Trophoblast cell (in vitro differentiated cells and primary cell): ENCODE results near the gene RNF130.
"Not testable (repeated sequence)": the region's sequence is repeated elsewhere in the genome, so short reads cannot be mapped to it uniquely, and the experiment has no call there.

Source experiments
- DNase-seq, 2 donors: peaks; one replicate each; pipeline ENCODE4 v3.0.0-alpha.2; 2016
- H2AFZ ChIP-seq: 2 replicates; pipeline ENCODE4 v1.6.1; 2013; ENCODE audit warnings: low read length, moderate library complexity, mild to moderate bottlenecking; ENCODE audit not compliant: insufficient read depth, poor library complexity
- H2AK5ac ChIP-seq: 2 replicates; pipeline ENCODE4 v1.6.1; 2013; ENCODE audit warnings: mild to moderate bottlenecking, low read length
- H2BK120ac ChIP-seq: 2 replicates; pipeline ENCODE4 v1.6.1; 2013; ENCODE audit warnings: low read length, mild to moderate bottlenecking, moderate library complexity; ENCODE audit not compliant: insufficient read depth, poor library complexity
- H2BK12ac ChIP-seq: 2 replicates; pipeline ENCODE4 v1.6.1; 2013; ENCODE audit warnings: mild to moderate bottlenecking, low read length, moderate library complexity
- H2BK5ac ChIP-seq: 2 replicates; pipeline ENCODE4 v1.6.1; 2013; ENCODE audit warnings: low read length, low read depth, moderate library complexity, mild to moderate bottlenecking; ENCODE audit not compliant: poor library complexity
- H3K14ac ChIP-seq: 2 replicates; pipeline ENCODE4 v1.6.1; 2013; ENCODE audit warnings: mild to moderate bottlenecking, low read length
- H3K18ac ChIP-seq: 2 replicates; pipeline ENCODE4 v1.6.1; 2013; ENCODE audit warnings: mild to moderate bottlenecking, low read length
- H3K23ac ChIP-seq: 2 replicates; pipeline ENCODE4 v1.6.1; 2013; ENCODE audit warnings: low read length
- H3K27ac ChIP-seq: 2 replicates; pipeline ENCODE4 v1.5.1; 2013; ENCODE audit warnings: low read depth, mild to moderate bottlenecking, inconsistent platforms, low read length, moderate library complexity
- H3K27me3 ChIP-seq: 2 replicates; pipeline ENCODE4 v1.6.1; 2013; ENCODE audit warnings: inconsistent platforms, mild to moderate bottlenecking, low read length, moderate library complexity; ENCODE audit not compliant: insufficient read depth
- H3K36me3 ChIP-seq, 2 experiments: 1 replicate in 1 of 2; 2 replicates in 1 of 2; pipeline ENCODE4 v1.6.1; 2013; ENCODE audit warnings: low read length in 2 of 2, mild to moderate bottlenecking in 2 of 2, moderate library complexity in 1 of 2; ENCODE audit not compliant: insufficient read depth in 2 of 2, control insufficient read depth in 1 of 2
- H3K4ac ChIP-seq: 2 replicates; pipeline ENCODE4 v1.6.1; 2013; ENCODE audit warnings: low read depth, mild to moderate bottlenecking, low read length, moderate library complexity
- H3K4me1 ChIP-seq, 2 experiments: 1 replicate in 1 of 2; 2 replicates in 1 of 2; pipeline ENCODE4 v1.6.1; 2013; ENCODE audit warnings: low read length in 2 of 2, mild to moderate bottlenecking in 2 of 2, moderate library complexity in 1 of 2; ENCODE audit not compliant: insufficient read depth in 2 of 2, control insufficient read depth in 1 of 2
- H3K4me2 ChIP-seq: 2 replicates; pipeline ENCODE4 v1.6.1; 2013; ENCODE audit warnings: inconsistent platforms, mild to moderate bottlenecking, low read length, moderate library complexity
- H3K4me3 ChIP-seq: 2 replicates; pipeline ENCODE4 v1.5.1; 2013; ENCODE audit warnings: mild to moderate bottlenecking, low read depth, low read length, inconsistent platforms
- H3K79me1 ChIP-seq: one replicate; pipeline ENCODE4 v1.6.1; 2013; ENCODE audit warnings: low read length
- H3K79me2 ChIP-seq: 2 replicates; pipeline ENCODE4 v1.6.1; 2013; ENCODE audit warnings: low read length, mild to moderate bottlenecking; ENCODE audit not compliant: control insufficient read depth, insufficient read depth, poor library complexity
- H3K9ac ChIP-seq: 2 replicates; pipeline ENCODE4 v1.6.1; 2013; ENCODE audit warnings: mild to moderate bottlenecking, low read length
- H3K9me3 ChIP-seq: 2 replicates; pipeline ENCODE4 v1.6.1; 2013; ENCODE audit warnings: low read depth, mild to moderate bottlenecking, control low read depth, inconsistent platforms, low read length; ENCODE audit not compliant: insufficient read depth
- H4K12ac ChIP-seq: 2 replicates; pipeline ENCODE4 v1.6.1; 2013; ENCODE audit warnings: low read depth, mild to moderate bottlenecking, low read length, moderate library complexity
- H4K8ac ChIP-seq: 2 replicates; pipeline ENCODE4 v1.6.1; 2013; ENCODE audit warnings: low read depth, mild to moderate bottlenecking, low read length, moderate library complexity
- H4K91ac ChIP-seq: one replicate; pipeline ENCODE4 v1.6.1; 2013; ENCODE audit warnings: low read depth, mild to moderate bottlenecking, low read length, moderate library complexity
- WGBS: extraction: QIAGEN DNeasy Blood & Tissue Kit; methylation state at CpG from one replicate; pipeline ENCODE4 v1.1.7; 2013; ENCODE audit warnings: missing lambda C conversion rate; ENCODE audit not compliant: insufficient read length, insufficient coverage; ENCODE audit errors: extremely low coverage; 5-methylcytosine and 5-hydroxymethylcytosine counted together

Gene RNF130

DNA sequence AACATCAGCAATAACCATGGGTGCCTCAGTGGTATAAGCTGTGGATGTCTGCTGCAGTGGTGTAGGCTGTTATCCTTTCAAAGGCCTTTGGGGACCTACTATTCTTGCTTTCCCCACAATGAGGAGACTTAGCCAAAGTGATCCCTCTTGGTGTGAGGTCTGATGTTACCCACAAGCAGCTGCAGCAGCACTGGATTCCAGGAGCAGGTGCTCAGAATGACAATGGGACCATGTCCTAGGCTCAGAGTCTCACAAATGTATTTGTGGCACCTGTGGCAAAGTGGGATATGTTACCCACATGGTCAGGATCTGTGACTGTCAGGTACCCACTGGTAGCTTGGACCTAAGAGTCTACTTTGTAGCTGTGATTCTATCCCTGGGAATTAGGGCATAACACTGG lies 70.4 kb downstream of the RNF130 start:
- Histone ChIP-seq H3K27ac (no peak overlapping the region), H2BK5ac (no peak overlapping the region), H3K4me3 (no peak overlapping the region), H3K79me1 (no peaks in the 10 kb centered on the region), H3K18ac (no peak overlapping the region), H4K91ac (no peak overlapping the region), H4K8ac (no peak overlapping the region), H3K36me3 (peaks cover 3 to 6% of the 10 kb centered on the region in 2 experiments), H3K23ac (no peak overlapping the region), H3K9me3 (no peaks in the 10 kb centered on the region), H3K4me1 (no peaks in the 10 kb centered on the region), H2BK120ac (no peak overlapping the region), H3K4me2 (no peak overlapping the region), H3K14ac (no peak overlapping the region), H2AFZ (no peak overlapping the region), H2AK5ac (no peak overlapping the region), H2BK12ac (no peak overlapping the region), H3K79me2 (no peaks in the 10 kb centered on the region), H3K27me3 (no peaks in the 10 kb centered on the region), H4K12ac (no peak overlapping the region), H3K9ac (no peak overlapping the region), H3K4ac (no peak overlapping the region)
- DNase-seq, result no peak

DNA sequence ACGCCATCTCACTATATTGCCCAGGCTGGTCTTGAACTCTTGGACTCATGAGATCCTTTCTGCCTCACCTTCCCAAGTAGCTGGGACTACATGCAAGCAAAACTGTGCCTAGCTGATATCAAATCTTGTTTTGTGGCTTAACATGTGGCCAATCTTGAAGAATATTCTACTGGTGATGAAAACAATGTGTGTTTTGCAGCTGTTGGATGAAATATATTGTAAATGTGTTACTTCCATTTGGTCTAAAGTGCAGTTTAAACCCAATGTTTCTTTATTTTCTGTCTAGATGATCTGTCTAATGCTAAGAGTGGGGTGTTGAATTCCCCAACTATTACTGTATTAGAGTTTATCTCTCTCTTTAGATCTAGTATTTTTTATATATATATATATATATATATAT lies 73.1 kb downstream of the RNF130 start:
- Histone ChIP-seq H3K4me2 (no peak overlapping the region), H4K12ac (no peak overlapping the region), H2BK5ac (no peak overlapping the region), H3K14ac (no peak overlapping the region), H3K4me3 (no peak overlapping the region), H3K23ac (no peak overlapping the region), H2BK120ac (no peak overlapping the region), H2BK12ac (no peak overlapping the region), H3K27ac (no peak overlapping the region), H2AK5ac (no peak overlapping the region), H3K36me3 (peaks cover 3 to 6% of the 10 kb centered on the region in 2 experiments), H3K18ac (no peak overlapping the region), H3K79me1 (no peaks in the 10 kb centered on the region), H3K9ac (no peak overlapping the region), H3K4ac (no peak overlapping the region), H3K4me1 (no peaks in the 10 kb centered on the region), H4K91ac (no peak overlapping the region), H2AFZ (no peak overlapping the region), H3K79me2 (no peaks in the 10 kb centered on the region), H3K9me3 (no peaks in the 10 kb centered on the region), H3K27me3 (no peaks in the 10 kb centered on the region), H4K8ac (no peak overlapping the region)
- DNase-seq, result no peak
- no CpG with 5 or more reads among the region's 1 CpG for WGBS

DNA sequence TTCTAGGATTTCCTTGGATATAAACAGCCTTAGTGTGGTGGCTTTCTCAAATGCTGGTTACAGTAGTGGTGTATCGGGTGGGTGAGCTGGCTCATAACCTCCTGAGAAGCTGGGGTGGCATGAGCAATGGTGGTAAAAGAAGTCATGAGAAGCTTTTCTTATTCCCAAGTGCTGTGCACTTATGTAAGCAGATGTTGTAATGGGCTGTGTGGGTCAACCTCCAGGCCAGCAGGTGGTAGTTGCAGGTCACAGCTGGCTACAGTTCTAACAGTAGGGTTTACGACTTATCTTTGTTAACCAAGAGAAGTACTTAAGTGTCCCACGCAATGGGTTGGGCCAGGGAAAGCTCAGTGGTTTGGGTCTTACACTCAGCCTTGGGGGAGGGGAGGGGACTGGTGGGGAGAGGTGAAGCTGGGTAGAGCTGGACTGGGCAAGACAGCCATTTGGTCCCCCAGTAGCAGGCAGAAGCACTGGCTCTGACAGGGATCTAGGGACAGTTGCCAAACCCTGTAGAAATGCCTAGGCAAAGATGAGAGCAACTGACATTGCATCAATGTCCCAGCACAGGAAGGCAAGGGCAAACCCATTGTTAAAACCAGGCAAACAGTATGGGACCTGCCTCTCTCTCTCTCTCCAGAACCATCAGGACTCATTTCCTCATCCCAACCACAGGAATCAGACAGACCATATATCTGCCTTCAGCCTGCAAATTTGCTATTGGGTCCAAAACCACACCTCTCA lies 76.8 kb downstream of the RNF130 start:
- Histone ChIP-seq H2AFZ (no peak overlapping the region), H3K9ac (no peak overlapping the region), H2BK12ac (no peak overlapping the region), H3K4me1 (no peaks in the 10 kb centered on the region), H2BK5ac (no peak overlapping the region), H3K4ac (no peak overlapping the region), H2AK5ac (no peak overlapping the region), H3K79me2 (no peaks in the 10 kb centered on the region), H3K36me3 (no peaks in the 10 kb centered on the region), H3K4me3 (no peak overlapping the region), H4K12ac (no peak overlapping the region), H3K14ac (no peak overlapping the region), H3K18ac (no peak overlapping the region), H3K23ac (no peak overlapping the region), H3K9me3 (no peaks in the 10 kb centered on the region), H4K8ac (no peak overlapping the region), H3K27ac (no peak overlapping the region), H3K79me1 (no peaks in the 10 kb centered on the region), H4K91ac (no peak overlapping the region), H3K4me2 (no peak overlapping the region), H3K27me3 (no peaks in the 10 kb centered on the region), H2BK120ac (no peak overlapping the region)
- WGBS, result no CpG with 5 or more reads among the region's 3 CpGs
- DNase-seq, result no peak

DNA sequence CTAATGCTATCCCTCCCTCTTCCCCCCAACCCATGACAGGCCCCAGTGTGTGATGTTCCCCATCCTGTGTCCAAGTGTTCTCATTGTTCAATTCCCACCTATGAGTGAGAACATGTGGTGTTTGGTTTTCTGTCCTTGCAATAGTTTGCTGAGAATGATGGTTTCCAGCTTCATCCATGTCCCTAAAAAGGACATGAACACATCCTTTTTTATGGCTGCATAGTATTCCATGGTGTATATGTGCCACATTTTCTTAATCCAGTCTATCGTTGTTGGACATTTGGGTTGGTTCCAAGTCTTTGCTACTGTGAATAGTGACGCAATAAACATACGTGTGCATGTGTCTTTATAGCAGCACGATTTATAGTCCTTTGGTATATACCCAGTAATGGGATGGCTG lies 78.7 kb downstream of the RNF130 start:
- H3K4me1 ChIP-seq, H3K14ac ChIP-seq, H3K4me2 ChIP-seq, H3K9ac ChIP-seq, H2AFZ ChIP-seq, H3K27ac ChIP-seq, H2BK5ac ChIP-seq, H4K91ac ChIP-seq, H3K4me3 ChIP-seq, H3K4ac ChIP-seq, H2BK120ac ChIP-seq, H2AK5ac ChIP-seq, H3K18ac ChIP-seq, H3K23ac ChIP-seq, H3K79me2 ChIP-seq, H3K36me3 ChIP-seq, H4K8ac ChIP-seq, H2BK12ac ChIP-seq, DNase-seq, H4K12ac ChIP-seq, H3K79me1 ChIP-seq, H3K27me3 ChIP-seq, H3K9me3 ChIP-seq: not testable (repeated sequence)
- WGBS, result no CpG with 5 or more reads among the region's 4 CpGs
